SK-N-SH (cell line): Measurements from ENCODE around the gene LIN28B. TPM values are rescaled to one million over a fixed set of nuclear protein-coding genes. Genes with fewer than 3 reads are reported as not detected.

ENCODE experiments used
- CTCF ChIA-PET: fragments of 300-600, 350-600 bp; formaldehyde crosslinking; extraction: SDS; loops from one replicate; lab custom pipeline; 2021; lab: Yijun Ruan, JAX
- POLR2A ChIA-PET: fragments of 350-600 bp; sonication (Branson Sonifier 250); formaldehyde crosslinking; extraction: SDS; loops from one replicate; lab custom pipeline; 2020; ENCODE audit warnings: antibody characterized with exemption, inconsistent platforms; lab: Yijun Ruan, JAX
- DNase-seq: peaks from one replicate; pipeline ENCODE4 v3.0.0; 2012
- H2AFZ ChIP-seq: fragments of 200-600 bp; sonication (generic); 2 replicates; pipeline ENCODE4 v1.8.1; 2016; ENCODE audit warnings: antibody characterized with exemption, mild to moderate bottlenecking, low read depth
- H3F3A ChIP-seq: fragments of 200-600 bp; sonication (generic); replicated peaks from 2 replicates; pipeline ENCODE3; 2016; ENCODE audit warnings: antibody characterized with exemption, mild to moderate bottlenecking; ENCODE audit not compliant: insufficient read depth
- H3K27ac ChIP-seq, 2 experiments: fragments of 200-500 bp in 1 of 2; fragments of 200-600 bp in 1 of 2; sonication (Bioruptor generic) in 1 of 2; sonication (generic), shearing (Covaris generic) in 1 of 2; 2 replicates each; pipeline versions ENCODE4 v1.5.1 to v1.6.1; 2014 to 2016; ENCODE audit warnings: low read depth in 2 of 2, inconsistent platforms in 1 of 2, low read length in 1 of 2, mild to moderate bottlenecking in 1 of 2, mixed read lengths in 1 of 2
- H3K27me3 ChIP-seq: fragments of 200-600 bp; sonication (generic), shearing (Covaris generic); 2 replicates; pipeline ENCODE4 v1.6.1; 2016; ENCODE audit warnings: mixed run types; ENCODE audit not compliant: insufficient read depth
- H3K36me3 ChIP-seq, 2 experiments: fragments of 200-500 bp in 1 of 2; fragments of 200-600 bp in 1 of 2; sonication (Bioruptor generic) in 1 of 2; sonication (generic) in 1 of 2; replicated peaks in 1 of 2; 2 replicates each; pipeline versions ENCODE3 to v1.5.1; 2014 to 2016; ENCODE audit warnings: low read length in 1 of 2, mild to moderate bottlenecking in 1 of 2; ENCODE audit not compliant: insufficient read depth in 2 of 2, control insufficient read depth in 1 of 2
- H3K4me1 ChIP-seq, 2 experiments: fragments of 200-500 bp in 1 of 2; fragments of 200-600 bp in 1 of 2; sonication (Bioruptor generic) in 1 of 2; sonication (generic), shearing (Covaris generic) in 1 of 2; 2 replicates each; pipeline versions ENCODE4 v1.5.1 to v1.6.1; 2014 to 2016; ENCODE audit warnings: low read depth in 1 of 2, low read length in 1 of 2, mixed run types in 1 of 2; ENCODE audit not compliant: insufficient read depth in 2 of 2, control insufficient read depth in 1 of 2
- H3K4me2 ChIP-seq: fragments of 200-600 bp; sonication (generic), shearing (Covaris generic); 2 replicates; pipeline ENCODE4 v1.6.1; 2017; ENCODE audit warnings: mixed run types
- H3K4me3 ChIP-seq, 2 experiments: fragments of 200-500 bp in 1 of 2; fragments of 200-600 bp in 1 of 2; sonication (Bioruptor generic) in 1 of 2; sonication (generic), shearing (Covaris generic) in 1 of 2; 2 replicates each; pipeline versions ENCODE4 v1.5.1 to v1.8.1; 2014 to 2016; ENCODE audit warnings: low read depth in 2 of 2, inconsistent platforms in 1 of 2, low read length in 1 of 2, mild to moderate bottlenecking in 1 of 2, mixed read lengths in 1 of 2, moderate library complexity in 1 of 2
- H3K79me2 ChIP-seq: fragments of 200-600 bp; sonication (generic); 2 replicates; pipeline ENCODE4 v1.8.1; 2017; ENCODE audit warnings: mild to moderate bottlenecking; ENCODE audit not compliant: insufficient read depth
- H3K9ac ChIP-seq: fragments of 200-600 bp; sonication (generic); 2 replicates; pipeline ENCODE4 v1.6.1; 2017; ENCODE audit warnings: mixed run types
- H3K9me2 ChIP-seq: fragments of 200-600 bp; sonication (generic); 2 replicates; pipeline ENCODE4 v1.6.1; 2017; ENCODE audit warnings: mixed run types
- H3K9me3 ChIP-seq: fragments of 200-600 bp; sonication (generic); 2 replicates; pipeline ENCODE4 v1.6.1; 2017; ENCODE audit warnings: mixed run types, mild to moderate bottlenecking, moderate library complexity
- H4K20me1 ChIP-seq: fragments of 200-600 bp; sonication (generic); 2 replicates; pipeline ENCODE4 v1.6.1; 2017; ENCODE audit warnings: mild to moderate bottlenecking, mixed run types; ENCODE audit not compliant: insufficient read depth
- CHD2 ChIP-seq: fragments of 150-350 bp; IDR thresholded peaks from 2 replicates; pipeline ENCODE4 v1.6.1; 2018; ENCODE audit warnings: low read length; ENCODE audit not compliant: partially characterized antibody
- ELF1 ChIP-seq: IDR thresholded peaks from 2 replicates; pipeline ENCODE4 v1.4.0; 2012
- EZH2phosphoT487 ChIP-seq: fragments of 200-600 bp; sonication (generic); IDR thresholded peaks from 2 replicates; pipeline ENCODE4 v1.6.1; 2017; ENCODE audit warnings: low read depth, mixed run types, mild to moderate bottlenecking, antibody characterized with exemption, moderate library complexity, borderline replicate concordance
- GABPA ChIP-seq: IDR thresholded peaks from 2 replicates; pipeline ENCODE4 v1.4.0; 2012; ENCODE audit warnings: low read depth, mild to moderate bottlenecking
- GATA2 ChIP-seq: sonication (generic); formaldehyde crosslinking; IDR thresholded peaks from 2 replicates; pipeline ENCODE4 v1.5.0; 2020; ENCODE audit warnings: mild to moderate bottlenecking, missing genetic modification reagents
- JUND ChIP-seq: IDR thresholded peaks from 2 replicates; pipeline ENCODE4 v1.4.0; 2012
- MEF2A ChIP-seq: IDR thresholded peaks from 2 replicates; pipeline ENCODE4 v1.4.0; 2012; ENCODE audit warnings: low read depth, borderline replicate concordance
- RAD21 ChIP-seq: IDR thresholded peaks from 2 replicates; pipeline ENCODE4 v1.6.1; 2012; ENCODE audit warnings: mild to moderate bottlenecking, low read length
- RCOR1 ChIP-seq: fragments of 150-350 bp; IDR thresholded peaks from 2 replicates; pipeline ENCODE4 v1.6.1; 2017; ENCODE audit warnings: antibody characterized with exemption, low read length
- RFX5 ChIP-seq: IDR thresholded peaks from 2 replicates; pipeline ENCODE4 v1.6.1; 2012; ENCODE audit warnings: mild to moderate bottlenecking, improper control_type of control experiment, low read length
- RXRA ChIP-seq: IDR thresholded peaks from 2 replicates; pipeline ENCODE4 v1.4.0; 2012; ENCODE audit warnings: low read depth, mild to moderate bottlenecking, borderline replicate concordance
- SIN3A ChIP-seq: IDR thresholded peaks from 2 replicates; pipeline ENCODE4 v1.6.1; 2012; ENCODE audit warnings: low read depth, mild to moderate bottlenecking, low read length, moderate library complexity, borderline replicate concordance
- TAF1 ChIP-seq: IDR thresholded peaks from 2 replicates; pipeline ENCODE4 v1.6.1; 2012; ENCODE audit warnings: low read depth, mild to moderate bottlenecking, low read length, moderate library complexity, borderline replicate concordance
- TCF12 ChIP-seq: IDR thresholded peaks from 2 replicates; pipeline ENCODE4 v1.4.0; 2012
- TEAD4 ChIP-seq: IDR thresholded peaks from 2 replicates; pipeline ENCODE4 v1.4.0; 2012; ENCODE audit warnings: mild to moderate bottlenecking, borderline replicate concordance; ENCODE audit not compliant: insufficient read depth
- YY1 ChIP-seq: IDR thresholded peaks from 2 replicates; pipeline ENCODE4 v1.4.0; 2012; ENCODE audit warnings: low read depth, mild to moderate bottlenecking
- WGBS: methylation state at CpG from one replicate; pipeline ENCODE4 v1.1.6; 2017; ENCODE audit warnings: low lambda C conversion rate; 5-methylcytosine and 5-hydroxymethylcytosine counted together
- polyA plus RNA-seq, 3 experiments: library from polyadenylated mRNA; depleted of rRNA; stranded (reverse); fragments of >200 nt; gene quantifications; 2 replicates each; pipeline ENCODE4 v1.2.3, GENCODE V29; 2012
- TF ChIP-seq, protein P1 (sequence below): fragments of 150-350 bp; IDR thresholded peaks from 2 replicates; pipeline ENCODE4 v1.6.1; 2017; ENCODE audit warnings: antibody characterized with exemption, low read length, low read depth, borderline replicate concordance
- TF ChIP-seq, protein P2 (sequence below): fragments of 150-350 bp; IDR thresholded peaks from 2 replicates; pipeline ENCODE4 v1.6.1; 2016; ENCODE audit warnings: mild to moderate bottlenecking, low read depth, low read length
- TF ChIP-seq, protein P3 (sequence below): IDR thresholded peaks from 2 replicates; pipeline ENCODE4 v1.4.0; 2012; ENCODE audit warnings: low read depth

LIN28B gene
- polyA plus RNA-seq, 1 of the 3 experiments (the other 2 are of a cell fraction): 0.67 TPM

DNA sequence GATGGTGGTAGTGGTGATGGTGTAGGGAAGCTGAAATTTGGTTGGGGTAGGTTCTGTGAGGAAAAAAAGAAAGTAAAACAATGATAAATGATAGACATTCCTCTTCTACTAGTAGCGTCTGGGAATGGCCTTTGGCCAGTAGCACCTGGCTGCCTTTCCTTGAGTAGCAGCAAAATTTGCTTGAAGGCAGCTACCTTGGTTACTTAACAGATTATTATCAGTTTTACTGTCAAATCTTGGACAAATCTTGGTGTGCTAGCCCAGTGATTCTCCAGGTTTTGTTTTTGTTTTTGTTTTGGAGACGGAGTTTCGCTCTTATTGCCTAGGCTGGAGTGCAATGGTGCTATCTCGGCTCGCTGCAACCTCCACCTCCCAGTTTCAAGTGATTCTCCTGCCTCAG, 26.4 kb downstream of the LIN28B start:
- 95% methylated on average over 5 of the region's 5 CpGs for WGBS
- TF ChIP-seq RCOR1 (no peak), RXRA (no peak), GABPA (no peak), TEAD4 (no peak), ELF1 (no peak), YY1 (no peak), CHD2 (no peak), RFX5 (no peak), RAD21 (no peak), JUND (no peak), GATA2 (CRISPR knock-in tag) (no peak), TAF1 (no peak), SIN3A (no peak), MEF2A (no peak), TCF12 (no peak), EZH2phosphoT487 (no peak)
- TF ChIP-seq, protein P1, sequence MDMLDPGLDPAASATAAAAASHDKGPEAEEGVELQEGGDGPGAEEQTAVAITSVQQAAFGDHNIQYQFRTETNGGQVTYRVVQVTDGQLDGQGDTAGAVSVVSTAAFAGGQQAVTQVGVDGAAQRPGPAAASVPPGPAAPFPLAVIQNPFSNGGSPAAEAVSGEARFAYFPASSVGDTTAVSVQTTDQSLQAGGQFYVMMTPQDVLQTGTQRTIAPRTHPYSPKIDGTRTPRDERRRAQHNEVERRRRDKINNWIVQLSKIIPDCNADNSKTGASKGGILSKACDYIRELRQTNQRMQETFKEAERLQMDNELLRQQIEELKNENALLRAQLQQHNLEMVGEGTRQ: no peak
- TF ChIP-seq, protein P2, sequence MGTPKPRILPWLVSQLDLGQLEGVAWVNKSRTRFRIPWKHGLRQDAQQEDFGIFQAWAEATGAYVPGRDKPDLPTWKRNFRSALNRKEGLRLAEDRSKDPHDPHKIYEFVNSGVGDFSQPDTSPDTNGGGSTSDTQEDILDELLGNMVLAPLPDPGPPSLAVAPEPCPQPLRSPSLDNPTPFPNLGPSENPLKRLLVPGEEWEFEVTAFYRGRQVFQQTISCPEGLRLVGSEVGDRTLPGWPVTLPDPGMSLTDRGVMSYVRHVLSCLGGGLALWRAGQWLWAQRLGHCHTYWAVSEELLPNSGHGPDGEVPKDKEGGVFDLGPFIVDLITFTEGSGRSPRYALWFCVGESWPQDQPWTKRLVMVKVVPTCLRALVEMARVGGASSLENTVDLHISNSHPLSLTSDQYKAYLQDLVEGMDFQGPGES: no peak
- TF ChIP-seq, protein P3, sequence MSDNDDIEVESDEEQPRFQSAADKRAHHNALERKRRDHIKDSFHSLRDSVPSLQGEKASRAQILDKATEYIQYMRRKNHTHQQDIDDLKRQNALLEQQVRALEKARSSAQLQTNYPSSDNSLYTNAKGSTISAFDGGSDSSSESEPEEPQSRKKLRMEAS: no peak
- POLR2A ChIA-PET: no interaction called here
- Histone ChIP-seq H3F3A (no peaks in the 10 kb centered on the region), H3K79me2 (no peaks in the 10 kb centered on the region), H3K9me3 (no peaks in the 10 kb centered on the region), H2AFZ (no peak overlapping the region), H4K20me1 (no peaks in the 10 kb centered on the region), H3K27me3 (no peaks in the 10 kb centered on the region), H3K4me1 (no peaks in the 10 kb centered on the region; a peak in 1 of 4 replicates), H3K4me2 (no peak overlapping the region), H3K9me2 (no peaks in the 10 kb centered on the region), H3K27ac (no peak overlapping the region), H3K4me3 (no peak overlapping the region), H3K9ac (no peak overlapping the region), H3K36me3 (no peaks in the 10 kb centered on the region)
- DNase-seq: no peak
- CTCF ChIA-PET: interaction anchor here (1.1 kb wide), 1 partner anchor 40 kb away, joined by 3 read pairs; no protein-coding TSS in a partner anchor
